GM23248 (cell line): Measurements from ENCODE around the gene CLCNKB. TPM values are rescaled to one million over a fixed set of nuclear protein-coding genes. Genes with fewer than 3 reads are reported as not detected.
"Not testable (repeated sequence)": the region's sequence is repeated elsewhere in the genome, so short reads cannot be mapped to it uniquely, and the experiment has no call there.

Experiments
- DNase-seq: peaks from one replicate; pipeline ENCODE4 v3.0.0-alpha.2; 2015
- H2AFZ ChIP-seq: fragments of 200-600 bp; sonication (generic); 2 replicates; pipeline ENCODE4 v1.6.1; 2016; ENCODE audit warnings: antibody characterized with exemption
- H3F3A ChIP-seq: fragments of 200-600 bp; sonication (generic); 2 replicates; pipeline ENCODE4 v1.6.1; 2016; ENCODE audit warnings: mild to moderate bottlenecking, antibody characterized with exemption, mixed run types; ENCODE audit not compliant: insufficient read depth
- H3K27ac ChIP-seq: fragments of 200-600 bp; sonication (generic); 2 replicates; pipeline ENCODE4 v1.5.1; 2016; ENCODE audit warnings: mild to moderate bottlenecking
- H3K27me3 ChIP-seq: fragments of 200-600 bp; sonication (generic); replicated peaks from 2 replicates; pipeline ENCODE4 v1.6.1; 2016; ENCODE audit warnings: mild to moderate bottlenecking; ENCODE audit not compliant: insufficient read depth
- H3K36me3 ChIP-seq: fragments of 200-600 bp; sonication (generic); 2 replicates; pipeline ENCODE4 v1.6.1; 2016; ENCODE audit warnings: low read depth, mild to moderate bottlenecking
- H3K4me1 ChIP-seq: fragments of 200-600 bp; sonication (generic); 2 replicates; pipeline ENCODE4 v1.6.1; 2016; ENCODE audit warnings: mild to moderate bottlenecking; ENCODE audit not compliant: insufficient read depth
- H3K4me2 ChIP-seq: fragments of 200-600 bp; sonication (generic); one replicate; pipeline ENCODE4 v1.6.1; 2016; ENCODE audit warnings: mild to moderate bottlenecking; ENCODE audit not compliant: unreplicated experiment
- H3K4me3 ChIP-seq: fragments of 200-600 bp; sonication (generic); 2 replicates; pipeline ENCODE4 v1.5.1; 2016; ENCODE audit warnings: mild to moderate bottlenecking
- H3K79me2 ChIP-seq: fragments of 200-600 bp; sonication (generic); 2 replicates; pipeline ENCODE4 v1.6.1; 2016; ENCODE audit warnings: mild to moderate bottlenecking; ENCODE audit not compliant: insufficient read depth
- H3K9ac ChIP-seq: fragments of 200-600 bp; sonication (generic); 2 replicates; pipeline ENCODE4 v1.6.1; 2016; ENCODE audit warnings: mild to moderate bottlenecking
- H3K9me2 ChIP-seq: fragments of 200-600 bp; sonication (generic); 2 replicates; pipeline ENCODE4 v1.6.1; 2016; ENCODE audit warnings: mixed run types, mild to moderate bottlenecking, moderate library complexity; ENCODE audit not compliant: insufficient read depth
- H3K9me3 ChIP-seq: fragments of 200-600 bp; sonication (generic); one replicate; pipeline ENCODE4 v1.6.1; 2017; ENCODE audit warnings: low read depth
- H4K20me1 ChIP-seq: fragments of 200-600 bp; sonication (generic); 2 replicates; pipeline ENCODE4 v1.6.0; 2016; ENCODE audit not compliant: insufficient read depth
- EZH2 ChIP-seq: fragments of 200-600 bp; sonication (generic); IDR thresholded peaks from 2 replicates; pipeline ENCODE4 v1.6.1; 2018; ENCODE audit warnings: antibody characterized with exemption, mild to moderate bottlenecking; ENCODE audit not compliant: insufficient read depth, poor library complexity, severe bottlenecking
- EZH2phosphoT487 ChIP-seq: fragments of 200-600 bp; sonication (generic); IDR thresholded peaks from 2 replicates; pipeline ENCODE4 v1.6.1; 2018; ENCODE audit warnings: antibody characterized with exemption, moderate library complexity, mild to moderate bottlenecking, low read depth; ENCODE audit not compliant: insufficient read depth
- WGBS, 2 experiments: methylation state at CpG; one replicate each; pipeline ENCODE4 v1.1.6; 2015 to 2017; ENCODE audit warnings: low lambda C conversion rate in 2 of 2, low coverage in 1 of 2; ENCODE audit errors: missing lambda C conversion rate in 2 of 2; 5-methylcytosine and 5-hydroxymethylcytosine counted together
- in situ Hi-C: fragments of 300-500 bp; cut with MboI; formaldehyde crosslinking; loops from 2 replicates; pipeline ENCODE4 v1.15.0; 2020
- polyA plus RNA-seq: library from polyadenylated mRNA; unstranded; fragments of >200 nt; fragmentation: Nextera tagmentation; extraction: Ambion mirVana; gene quantifications from 2 replicates; pipeline ENCODE4 v1.2.1, GENCODE V29; 2016
- total RNA-seq: library from RNA; depleted of rRNA; stranded (reverse); fragments of >200 nt; shearing (Covaris generic); gene quantifications from 2 replicates; pipeline ENCODE4 v1.2.3, GENCODE V29; 2014

The CLCNKB gene
- total and polyA plus RNA-seq, 2 experiments from 2014 or later = not detected

DNA sequence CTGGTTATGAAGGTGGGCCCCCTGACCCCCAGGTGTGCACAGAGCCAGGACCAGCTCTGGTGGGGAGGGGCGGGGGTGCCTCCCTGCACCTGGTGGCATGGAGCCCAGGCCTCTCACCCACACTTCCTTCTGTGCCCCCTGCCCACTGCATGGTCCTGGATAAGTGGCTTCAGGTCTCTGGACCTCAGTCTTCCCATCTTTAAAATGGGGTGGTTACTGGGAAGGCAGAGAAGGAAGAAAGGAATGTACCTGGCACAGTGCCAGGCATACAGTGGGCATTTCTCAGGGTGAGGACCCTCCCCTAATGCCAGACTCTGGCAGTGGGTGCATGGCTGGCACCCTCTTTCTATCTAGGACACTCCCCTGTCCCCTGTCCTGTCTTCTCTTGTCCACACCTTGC, 14.3 kb upstream of the CLCNKB start:
- in situ Hi-C loops = no loop called here
- H3K4me3 ChIP-seq = no peak overlapping the region
- H3F3A ChIP-seq = no peaks in the 10 kb centered on the region
- H3K4me2 ChIP-seq = no peak overlapping the region
- H2AFZ ChIP-seq = no peak overlapping the region
- DNase-seq = no peak
- no peaks in the 10 kb centered on the region for H3K79me2 ChIP-seq
- H3K9me2 ChIP-seq = no peaks in the 10 kb centered on the region
- no peaks in the 10 kb centered on the region for H3K27me3 ChIP-seq
- TF ChIP-seq EZH2 = no peak
- H3K9me3 ChIP-seq = no peaks in the 10 kb centered on the region
- H3K27ac ChIP-seq = no peak overlapping the region
- H3K4me1 ChIP-seq = no peaks in the 10 kb centered on the region
- no peaks in the 10 kb centered on the region for H4K20me1 ChIP-seq
- 100% methylated on average over 1 of the region's 1 CpG for WGBS, 2 experiments
- H3K36me3 ChIP-seq = no peaks in the 10 kb centered on the region
- H3K9ac ChIP-seq = no peak overlapping the region

GRCh38 chr1:16031551-16031950, 12.0 kb upstream of the CLCNKB start:
- Histone ChIP-seq H3F3A (no peaks in the 10 kb centered on the region), H3K79me2 (no peaks in the 10 kb centered on the region), H3K4me1 (no peaks in the 10 kb centered on the region), H3K9me3 (no peaks in the 10 kb centered on the region), H2AFZ (no peak overlapping the region), H3K36me3 (no peaks in the 10 kb centered on the region), H3K9ac (no peak overlapping the region), H3K27me3 (no peaks in the 10 kb centered on the region), H3K4me2 (no peak overlapping the region), H3K9me2 (no peaks in the 10 kb centered on the region), H3K27ac (no peak overlapping the region), H4K20me1 (no peaks in the 10 kb centered on the region), H3K4me3 (no peak overlapping the region)
- no peak for DNase-seq
- TF ChIP-seq EZH2 = no peak
- in situ Hi-C loops = no loop called here
- 97% methylated on average over 7 to 8 of the region's 8 CpGs for WGBS, 2 experiments

GRCh38 chr1:16032388-16033102, 11.0 kb upstream of the CLCNKB start:
- peak; percentile 96 for DNase-seq
- Histone ChIP-seq H3F3A (no peaks in the 10 kb centered on the region), H4K20me1 (no peaks in the 10 kb centered on the region), H3K9ac (no peak overlapping the region), H3K9me3 (no peaks in the 10 kb centered on the region), H3K4me3 (no peak overlapping the region), H3K4me1 (no peaks in the 10 kb centered on the region), H2AFZ (peak overlapping the region; percentile 42; the same call in 1 of the 2 replicates), H3K36me3 (no peaks in the 10 kb centered on the region), H3K27ac (no peak overlapping the region), H3K27me3 (no peaks in the 10 kb centered on the region), H3K4me2 (no peak overlapping the region), H3K9me2 (no peaks in the 10 kb centered on the region), H3K79me2 (no peaks in the 10 kb centered on the region)
- TF ChIP-seq EZH2phosphoT487 (no peak), EZH2 (no peak)
- in situ Hi-C loops = no loop called here
- WGBS, 2 experiments = 37 to 44% methylated on average over 17 to 18 of the region's 18 CpGs

- in situ Hi-C loops, H3K9me2 ChIP-seq, H2AFZ ChIP-seq, H3K4me2 ChIP-seq, H3K27me3 ChIP-seq, H3K36me3 ChIP-seq, H3K27ac ChIP-seq, H3K79me2 ChIP-seq, H3K9me3 ChIP-seq, H3K4me1 ChIP-seq, H3K9ac ChIP-seq, DNase-seq, H3F3A ChIP-seq, H4K20me1 ChIP-seq, H3K4me3 ChIP-seq: not testable (repeated sequence)
- 62 to 63% methylated on average over 6 to 7 of the region's 7 CpGs for WGBS, 2 experiments
These were observed 10.4 kb upstream of the CLCNKB start for GRCh38 chr1:16033103-16033632.

DNA sequence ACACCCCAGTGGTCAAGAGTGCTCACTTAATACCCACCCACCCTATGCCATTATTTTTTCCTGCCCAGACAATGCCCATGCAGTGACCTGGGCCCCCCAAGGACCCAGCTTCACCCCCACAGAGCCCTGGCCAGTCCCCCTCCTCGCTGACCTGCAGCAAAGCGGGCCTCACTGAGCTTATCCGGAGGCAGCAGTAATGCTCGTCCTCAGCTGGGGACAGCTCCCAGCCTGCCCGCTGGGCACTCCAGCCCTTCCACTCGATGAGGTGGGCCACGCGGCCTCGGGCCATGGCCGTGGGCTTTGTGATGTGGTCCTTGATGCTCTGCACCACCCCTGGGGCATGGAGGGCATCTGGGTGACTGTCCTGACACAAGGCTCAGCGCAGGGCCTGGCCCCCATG, 7.1 kb upstream of the CLCNKB start:
- H3K4me2 ChIP-seq, H3K27me3 ChIP-seq, H4K20me1 ChIP-seq, H3K9ac ChIP-seq, H3K9me3 ChIP-seq, DNase-seq, H3K36me3 ChIP-seq, H3K4me1 ChIP-seq, H3K9me2 ChIP-seq, H3F3A ChIP-seq, H3K27ac ChIP-seq, H2AFZ ChIP-seq, H3K79me2 ChIP-seq, H3K4me3 ChIP-seq, in situ Hi-C loops: not testable (repeated sequence)
- WGBS, 2 experiments = 80 to 82% methylated on average over 11 of the region's 11 CpGs
